GM10847 (cell line): ENCODE data around the gene OGFR.

Experiments used
- POLR2A ChIP-seq: IDR thresholded peaks from 2 replicates; pipeline ENCODE4 v1.6.1; 2011; ENCODE audit not compliant: insufficient read length; ENCODE audit errors: extremely low read depth

OGFR gene

DNA sequence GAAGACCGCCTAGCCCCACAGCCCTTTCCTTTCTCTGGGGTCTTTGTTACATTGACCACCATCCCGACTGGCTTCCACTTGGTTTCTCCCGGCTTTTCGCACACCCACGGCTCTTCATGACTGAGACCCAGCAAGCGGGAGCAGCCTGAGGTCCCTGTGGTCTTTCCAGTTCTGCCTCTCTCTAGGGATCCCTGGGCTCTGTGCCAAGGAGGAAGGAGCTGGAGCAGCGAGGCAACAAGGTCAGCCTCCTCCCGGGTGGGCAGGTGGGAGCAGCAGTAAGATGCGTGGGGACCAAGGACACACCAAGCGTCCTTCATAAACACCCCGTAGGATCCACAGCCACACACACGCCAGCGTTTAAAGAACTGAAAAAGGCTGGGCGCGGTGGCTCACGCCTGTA is 37.9 kb upstream of the OGFR start:
- TF ChIP-seq POLR2A: no peak

DNA sequence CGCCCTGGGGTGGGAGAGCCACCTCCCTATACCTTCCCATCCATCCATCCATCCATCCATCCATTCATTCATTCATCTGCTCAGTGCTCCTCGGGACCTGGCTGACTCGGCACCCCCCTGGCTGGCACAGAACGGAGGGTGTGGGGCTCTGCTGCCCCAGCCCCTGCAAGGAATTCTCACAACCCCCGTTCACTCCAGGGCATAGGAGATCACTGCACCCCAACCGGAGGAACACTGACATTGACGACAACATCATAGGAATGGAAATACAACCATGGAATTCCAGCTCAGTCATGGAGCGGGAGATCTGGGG is 36.4 kb upstream of the OGFR start:
- TF ChIP-seq POLR2A: no peak

DNA sequence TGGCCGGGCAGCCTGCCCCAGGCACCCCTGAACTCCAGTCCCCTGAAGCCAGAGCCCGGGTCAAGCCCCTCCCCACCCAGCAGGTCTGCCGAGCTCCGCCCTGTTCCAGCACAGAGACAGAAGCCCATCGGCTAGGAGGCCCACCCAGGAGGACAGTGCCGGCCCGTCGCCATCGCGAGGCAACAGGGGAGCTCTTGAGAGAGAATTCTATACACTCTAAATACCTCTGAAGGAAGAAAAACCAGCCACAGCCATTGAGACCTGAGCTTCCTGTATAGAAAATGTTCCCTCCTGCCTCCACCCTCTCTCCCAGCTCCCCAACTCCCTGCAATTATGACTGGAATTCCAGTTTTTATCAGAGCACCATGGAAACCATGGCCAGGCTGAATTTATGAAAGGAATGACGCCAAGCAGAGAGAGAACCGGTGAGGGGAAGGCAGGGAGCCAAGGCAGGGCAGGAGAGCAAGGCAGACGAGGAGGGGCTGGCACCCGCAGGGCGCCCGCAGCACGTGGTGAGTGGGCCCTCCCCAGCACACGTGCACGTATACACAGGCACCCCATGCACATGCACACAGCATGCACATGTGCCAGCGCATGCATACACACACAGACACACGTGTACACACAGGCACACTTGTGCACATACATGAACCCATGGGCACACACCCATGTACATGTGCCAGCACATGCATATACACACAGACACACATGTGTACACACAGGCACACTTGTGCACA is 35.9 kb upstream of the OGFR start:
- no peak for TF ChIP-seq POLR2A

DNA sequence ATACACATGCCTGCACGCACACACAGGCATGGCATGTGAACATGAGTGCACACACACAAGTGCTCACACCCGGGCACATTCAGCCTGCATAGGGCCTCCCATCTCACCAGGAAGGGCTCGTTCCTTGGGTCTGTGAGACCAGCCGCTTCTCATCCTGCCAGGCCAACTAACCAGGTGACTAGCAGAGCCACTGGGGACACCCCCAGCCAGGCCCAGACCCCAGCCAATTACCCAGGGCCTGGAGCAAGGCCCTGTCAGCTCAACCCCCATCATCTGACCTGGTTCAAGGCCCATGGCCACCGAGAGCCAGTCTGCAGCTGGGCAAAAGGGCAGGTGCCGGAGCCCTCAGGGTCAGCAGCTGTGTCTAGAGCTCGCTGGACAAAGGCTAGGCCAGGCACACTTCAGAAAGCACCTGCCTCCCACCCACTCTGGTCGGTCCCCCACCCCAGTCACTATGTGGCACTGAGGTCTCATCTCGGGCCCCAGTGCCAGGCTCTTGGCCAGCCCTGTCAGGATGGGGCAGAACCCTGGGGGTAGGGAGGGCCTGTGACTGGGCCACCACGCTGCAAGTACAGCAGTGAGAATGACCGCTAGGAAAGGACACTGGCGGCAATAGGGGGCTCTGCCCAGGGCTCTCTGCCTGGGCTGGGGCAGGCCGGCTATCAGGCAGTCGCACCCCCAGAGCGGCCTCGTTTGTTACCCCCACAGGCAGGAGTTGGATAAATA is 35.1 kb upstream of the OGFR start:
- no peak for TF ChIP-seq POLR2A

DNA sequence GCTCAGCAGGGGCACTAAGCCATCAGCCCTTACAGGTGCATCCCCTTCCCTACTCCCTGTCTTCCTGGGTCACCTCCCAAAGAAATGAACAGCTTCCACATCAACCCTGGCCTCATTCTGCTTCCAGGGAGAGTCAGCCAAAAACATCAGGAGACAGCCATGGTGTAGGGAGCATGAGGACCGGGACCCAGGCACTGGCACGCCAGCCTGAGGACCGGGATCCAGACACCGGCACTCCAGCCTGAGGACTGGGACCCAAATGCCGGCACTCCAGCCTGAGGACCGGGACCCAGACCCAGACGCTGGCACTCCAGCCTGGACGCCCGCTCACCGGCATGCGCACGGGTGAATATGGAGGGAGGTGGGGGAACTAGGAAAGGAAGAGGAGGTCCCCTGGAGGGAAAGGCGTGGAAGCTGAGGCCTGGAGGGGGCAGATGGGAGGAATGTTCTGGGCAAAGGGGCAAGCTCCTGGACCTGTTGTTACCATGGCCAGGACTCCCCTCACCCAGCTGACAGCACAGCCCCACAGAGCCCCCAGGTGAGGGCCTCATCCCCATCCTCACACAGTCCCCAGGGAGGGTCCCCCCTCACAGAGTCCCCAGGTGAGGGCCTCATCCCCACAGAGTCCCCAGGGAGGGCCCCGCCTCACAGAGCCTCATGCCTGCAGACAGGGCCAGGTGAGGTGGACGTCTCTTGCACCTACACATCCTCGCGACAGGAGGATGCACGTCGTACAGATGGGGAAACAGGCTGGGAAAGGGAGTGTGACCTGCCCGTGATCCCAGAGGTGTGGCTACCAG is 34.3 kb upstream of the OGFR start:
- TF ChIP-seq POLR2A: no peak

DNA sequence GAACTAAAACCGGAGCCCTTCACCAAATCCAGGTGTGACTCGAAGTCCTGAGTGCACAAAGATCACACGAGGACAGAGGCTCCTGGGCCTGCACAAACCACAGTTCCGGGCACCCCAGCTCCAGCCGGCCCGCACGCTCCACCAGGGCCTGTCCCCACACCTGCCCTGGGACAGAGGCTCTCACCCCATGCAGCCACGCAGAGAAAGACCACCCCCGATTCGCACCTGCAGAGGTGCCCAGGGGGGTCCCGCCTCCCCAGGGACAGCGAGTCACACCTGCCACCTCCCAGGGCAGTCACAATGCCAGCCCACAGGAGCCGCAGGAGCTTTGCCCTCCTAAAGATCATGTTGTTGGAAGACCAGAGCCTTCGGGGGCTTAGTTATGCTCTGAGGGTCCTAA is 33.7 kb upstream of the OGFR start:
- no peak for TF ChIP-seq POLR2A

DNA sequence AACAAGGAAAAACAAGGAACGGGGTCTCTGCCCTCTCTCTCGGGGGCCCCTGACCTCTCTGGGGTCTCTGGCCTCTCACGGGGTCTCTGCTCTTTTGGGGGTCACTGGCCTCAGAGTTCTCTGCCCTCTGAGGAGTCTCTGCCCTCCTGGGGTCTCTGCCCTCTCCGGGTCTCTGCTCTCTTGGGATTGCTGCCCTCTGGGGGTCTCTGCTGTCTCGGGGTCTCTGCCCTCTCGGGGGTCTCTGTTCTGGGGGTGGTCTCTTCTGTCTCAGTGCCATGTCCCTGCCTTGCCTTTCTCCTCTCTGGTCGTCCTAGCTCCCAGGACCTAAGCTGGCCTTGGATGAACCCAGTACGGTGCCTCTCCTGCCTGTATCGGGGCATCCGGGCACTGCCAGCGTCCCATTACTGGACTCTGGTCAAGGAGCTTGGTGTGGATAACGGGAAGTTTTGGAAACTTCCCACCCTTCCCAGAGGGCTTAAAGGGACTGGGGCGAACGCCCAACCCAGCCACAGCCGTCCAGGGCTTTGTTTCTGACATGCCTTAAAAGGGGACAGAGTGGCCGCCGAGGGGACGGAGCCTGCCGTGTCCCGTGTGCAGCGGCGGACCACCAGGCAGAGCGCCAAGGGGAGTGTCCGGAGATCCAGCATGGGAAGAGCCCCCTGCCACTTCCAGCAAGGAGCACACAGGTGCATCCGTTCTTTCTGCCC is 33.1 kb upstream of the OGFR start:
- no peak for TF ChIP-seq POLR2A

DNA sequence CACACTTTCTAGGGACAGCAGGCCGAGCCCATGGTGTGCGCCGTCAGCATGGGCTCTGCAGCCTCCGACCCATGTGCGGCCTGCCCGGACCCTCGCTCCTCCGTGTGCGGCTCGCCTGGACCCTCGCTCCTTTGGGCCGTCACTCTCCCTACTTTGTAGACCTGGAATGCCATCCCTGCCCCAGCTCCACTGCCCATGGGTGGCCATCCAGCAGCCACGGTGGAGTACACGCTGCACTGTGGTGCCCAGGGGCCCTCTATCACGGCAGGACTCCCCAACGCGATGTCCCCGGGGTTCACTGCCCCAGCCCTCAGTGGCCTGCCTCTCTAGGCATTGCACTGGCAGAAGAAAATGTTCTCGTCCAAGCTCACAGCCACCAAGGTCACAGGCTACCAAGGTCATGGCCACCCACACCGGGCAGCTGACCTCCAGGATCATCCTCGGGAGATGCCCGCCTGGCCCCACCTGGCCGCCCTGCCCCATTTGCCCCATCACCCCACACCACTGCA is 32.5 kb upstream of the OGFR start:
- no peak for TF ChIP-seq POLR2A

DNA sequence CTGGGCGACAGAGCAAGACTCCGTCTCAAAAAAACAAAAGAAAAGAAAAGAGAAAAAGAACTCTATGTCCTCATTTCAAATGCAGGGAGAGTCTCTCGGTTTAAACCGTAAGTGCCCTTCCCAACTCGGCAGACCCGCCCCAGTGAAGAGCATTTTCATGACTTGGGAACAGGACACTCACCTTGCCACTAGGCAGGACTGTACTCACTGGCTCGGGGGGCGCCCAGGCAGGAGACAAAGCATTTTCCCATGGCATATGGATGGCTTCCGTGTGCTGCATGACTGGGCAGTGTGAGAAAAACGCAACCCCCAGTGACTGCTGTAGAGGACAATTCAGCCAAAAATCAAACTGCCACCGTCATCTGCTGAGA is 32.0 kb upstream of the OGFR start:
- no peak for TF ChIP-seq POLR2A

DNA sequence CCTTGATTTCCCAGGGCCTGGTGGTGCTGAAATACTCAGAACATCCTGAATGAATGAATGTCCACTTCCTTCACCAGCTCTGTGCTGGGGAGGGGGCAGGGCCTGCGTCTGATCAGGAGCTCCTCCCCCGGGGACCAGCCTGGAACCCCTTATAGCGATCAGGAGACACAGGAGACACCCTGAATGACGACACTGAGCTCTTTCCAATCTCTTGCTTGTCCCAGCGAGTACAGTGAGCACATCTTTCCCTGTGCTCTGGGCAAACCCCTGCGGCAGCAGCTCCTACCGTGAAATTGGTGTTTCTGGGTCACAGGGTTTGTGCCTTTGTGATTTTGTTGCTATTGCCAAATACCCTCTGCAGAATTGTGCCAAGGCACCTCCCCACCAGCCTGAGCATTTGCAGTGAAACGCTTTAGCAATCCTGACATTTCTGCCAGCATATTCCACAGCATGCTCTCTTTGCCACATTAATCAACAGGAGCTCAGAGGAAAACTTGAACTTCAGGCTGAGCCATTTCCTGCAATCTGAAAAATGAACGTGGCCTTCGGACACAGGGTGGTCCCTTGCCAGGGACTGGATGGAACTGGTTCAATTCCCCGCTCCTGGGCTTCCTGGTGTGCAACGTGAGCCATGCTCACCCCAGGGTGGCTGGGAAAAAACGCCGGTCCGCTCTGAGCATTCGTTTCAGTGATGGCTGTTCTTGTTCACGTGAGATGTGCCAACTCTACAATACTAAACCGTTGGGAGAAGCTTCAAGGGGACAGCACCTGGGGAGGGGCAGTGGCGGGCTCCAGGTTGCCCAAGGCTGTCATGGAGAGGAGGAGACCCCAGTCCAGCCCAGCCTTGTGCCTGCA is 31.4 kb upstream of the OGFR start:
- no peak for TF ChIP-seq POLR2A

DNA sequence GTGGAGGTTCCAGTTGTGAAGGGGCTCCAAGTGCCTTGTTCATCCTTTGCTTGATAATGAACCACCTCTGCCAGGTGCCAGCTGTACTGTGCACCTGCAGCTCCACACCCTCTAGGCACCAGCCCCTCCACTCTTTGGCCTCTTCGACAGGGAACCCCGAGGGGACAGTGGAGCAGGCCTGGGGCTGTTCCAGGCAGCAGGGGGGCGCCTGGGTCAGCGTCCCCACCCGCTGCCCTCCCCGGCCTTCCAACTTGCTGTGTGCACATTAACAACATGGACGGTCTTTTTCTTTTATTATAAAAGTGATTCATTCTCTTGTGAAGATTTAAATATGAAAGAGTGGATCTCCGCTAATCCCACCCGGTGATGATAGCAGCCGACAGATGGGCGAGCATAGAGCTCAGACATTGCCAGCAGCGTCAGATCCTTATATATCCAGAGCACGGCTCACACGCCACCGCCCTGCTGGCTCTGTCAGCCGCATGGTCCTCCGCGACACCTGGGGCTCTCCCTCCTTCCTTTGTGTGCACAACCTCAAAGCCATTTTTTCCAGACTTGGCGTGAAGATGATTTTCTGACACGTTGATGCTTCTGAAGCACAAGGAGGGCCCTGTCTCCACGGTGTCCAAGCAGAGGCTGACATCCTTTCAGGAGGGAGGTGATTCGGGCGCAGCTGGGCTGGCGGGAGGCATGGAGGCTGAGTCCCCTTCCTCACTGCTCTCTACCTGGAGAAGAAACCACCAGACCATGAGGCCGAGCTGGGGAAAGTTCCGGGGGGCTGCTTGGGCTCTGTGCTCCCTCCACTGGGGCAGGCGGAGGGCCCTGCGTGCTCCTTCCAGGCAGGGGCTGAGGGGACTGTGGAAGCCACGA is 30.6 kb upstream of the OGFR start:
- TF ChIP-seq POLR2A: no peak

DNA sequence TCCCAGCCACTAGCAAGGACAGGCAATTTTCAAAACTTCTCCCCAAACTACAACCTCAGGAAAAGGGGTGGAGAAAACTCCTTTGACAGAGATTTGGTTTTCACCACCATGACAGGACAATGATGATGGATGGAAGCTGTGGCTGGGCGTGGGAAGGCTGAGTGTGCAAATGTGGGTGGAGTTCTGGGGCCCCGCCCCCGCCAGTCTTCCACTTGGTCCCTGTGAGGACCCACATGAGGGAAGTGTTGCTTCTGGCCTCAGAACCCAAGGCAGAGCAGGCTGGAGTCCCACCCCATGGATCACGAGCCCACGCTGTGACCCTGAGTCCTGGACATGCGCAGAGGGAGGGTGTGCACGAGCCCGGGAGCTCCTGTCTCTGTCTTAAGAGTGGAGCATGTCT is 29.9 kb upstream of the OGFR start:
- TF ChIP-seq POLR2A: no peak

DNA sequence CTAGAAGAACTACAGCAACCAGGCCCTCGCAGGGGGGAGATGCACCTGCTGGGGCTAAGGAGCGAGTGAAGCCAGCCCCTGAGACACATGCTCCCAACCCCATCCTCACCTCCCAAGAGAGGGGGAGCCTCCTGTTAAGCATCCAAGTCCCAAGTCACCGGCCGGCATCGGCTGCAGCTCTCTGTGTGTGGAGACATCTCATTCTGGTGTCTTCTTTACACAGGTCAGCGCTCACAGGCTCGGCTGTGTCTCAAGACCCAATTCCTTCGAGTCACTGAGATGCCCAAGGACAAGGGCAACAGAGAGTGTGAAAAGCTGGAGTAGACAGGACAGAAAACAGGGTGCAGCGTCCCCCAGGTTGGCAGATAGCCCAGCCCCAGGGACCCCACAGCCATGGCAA is 29.4 kb upstream of the OGFR start:
- no peak for TF ChIP-seq POLR2A

DNA sequence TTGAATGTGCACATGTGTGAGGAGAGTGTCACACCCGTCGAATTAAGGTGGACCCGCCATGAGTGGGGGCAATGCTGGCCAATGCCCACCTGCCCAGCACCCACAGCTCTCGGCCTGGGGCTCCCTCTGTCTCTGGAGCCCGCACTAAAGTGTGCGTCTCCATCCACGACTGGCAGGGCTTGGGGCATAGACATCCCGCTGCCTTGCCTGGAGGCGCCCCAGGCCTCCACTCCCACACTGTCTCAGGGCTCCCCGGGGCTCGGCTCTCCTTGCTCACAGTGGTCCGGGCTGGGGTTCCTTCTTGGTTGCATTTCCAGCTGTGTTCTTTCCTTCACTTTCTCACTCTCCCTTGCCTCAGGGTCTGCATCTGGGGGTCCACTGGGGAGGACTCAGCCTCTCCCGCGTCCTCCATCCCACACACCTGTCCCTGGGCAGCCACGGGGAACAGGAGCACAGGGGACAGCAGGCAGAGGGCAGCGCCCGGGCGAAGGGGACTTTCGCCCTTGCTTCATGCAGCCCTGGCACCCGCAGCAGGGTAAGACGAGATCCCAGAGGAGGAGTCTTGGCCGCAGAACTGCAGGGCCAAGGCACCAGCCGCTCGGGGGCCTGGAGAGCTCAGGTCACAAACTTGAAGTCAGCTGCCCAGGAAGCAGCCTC is 28.5 kb upstream of the OGFR start:
- no peak for TF ChIP-seq POLR2A
